Activated T-helper 1 cell treated with anti-CD3 and anti-CD28 coated beads, Interleukin-12 subunit alpha, Interleukin-12 subunit beta, Interleukin-2, Interleukin-4 antibody, amounts not matched to agents 30 ng/mL and 10 ng/mL and 1 ng/mL, durations not matched to agents 14 hours and 24 hours and 36 hours (primary cell): ENCODE results near the gene IQGAP3. TPM values are rescaled to one million over a fixed set of nuclear protein-coding genes. Genes with fewer than 3 reads are reported as not detected.

Source experiments
- DNase-seq: peaks from one replicate; pipeline ENCODE4 v3.0.0; 2021; ENCODE audit warnings: low spot score
- H3K27ac Mint-ChIP-seq: one replicate; pipeline ENCODE4 v1.8.0; 2021; ENCODE audit warnings: mild to moderate bottlenecking, mixed read lengths
- H3K27me3 Mint-ChIP-seq: one replicate; pipeline ENCODE4 v1.8.0; 2022; ENCODE audit warnings: mild to moderate bottlenecking, moderate library complexity, mixed read lengths; ENCODE audit not compliant: insufficient read depth
- H3K36me3 Mint-ChIP-seq: one replicate; pipeline ENCODE4 v1.8.0; 2021; ENCODE audit warnings: low read depth, mixed read lengths
- H3K4me1 Mint-ChIP-seq: one replicate; pipeline ENCODE4 v1.8.0; 2021; ENCODE audit warnings: low read depth, mixed read lengths
- H3K4me3 Mint-ChIP-seq: one replicate; pipeline ENCODE4 v1.8.0; 2021; ENCODE audit warnings: mild to moderate bottlenecking, moderate library complexity, mixed read lengths
- H3K9me3 Mint-ChIP-seq: one replicate; pipeline ENCODE4 v1.8.0; 2021; ENCODE audit warnings: mixed read lengths
- intact Hi-C: fragments of 100-400 bp; cut with micrococcal nuclease; formaldehyde crosslinking; loops from one replicate; pipeline ENCODE4 v1.15.1; 2024
- total RNA-seq: library from RNA; stranded (reverse); gene quantifications from 2 replicates; pipeline ENCODE4 v1.2.3, GENCODE V29; 2022

Gene IQGAP3
- total RNA-seq, 1 donor from 2014 or later: 11.2 TPM

GRCh38 chr1:156482276-156482675 is 90.1 kb downstream of the IQGAP3 start:
- Mint-ChIP-seq H3K36me3 (peaks cover 40% of the 10 kb centered on the region), H3K4me1 (peaks cover 50% of the 10 kb centered on the region), H3K27ac (no peak overlapping the region), H3K27me3 (no peaks in the 10 kb centered on the region), H3K4me3 (no peak overlapping the region), H3K9me3 (no peaks in the 10 kb centered on the region)
- no peak for DNase-seq
- intact Hi-C loops: no loop called here

- no peak for DNase-seq
- H3K4me3 Mint-ChIP-seq: peak overlapping the region; percentile 31
- H3K36me3 Mint-ChIP-seq: peaks cover 42% of the 10 kb centered on the region
- no peaks in the 10 kb centered on the region for H3K27me3 Mint-ChIP-seq
- intact Hi-C loops: loop anchor here (1.0 to 2.0 kb wide), 3 partner anchors 8 to 119 kb away; partner anchors contain the start of gene GPATCH4
- H3K9me3 Mint-ChIP-seq: no peaks in the 10 kb centered on the region
- peaks cover 50% of the 10 kb centered on the region for H3K4me1 Mint-ChIP-seq
- peak overlapping the region; percentile 54 for H3K27ac Mint-ChIP-seq
Measured at GRCh38 chr1:156481527-156481926, 90.8 kb downstream of the IQGAP3 start.

GRCh38 chr1:156480411-156481192 is 91.8 kb downstream of the IQGAP3 start:
- intact Hi-C loops: loop anchor here (1.0 to 2.0 kb wide), 6 partner anchors 9 to 129 kb away; partner anchors contain the start of genes GPATCH4 and MEF2D
- H3K27me3 Mint-ChIP-seq: no peaks in the 10 kb centered on the region
- H3K4me1 Mint-ChIP-seq: peaks cover 53% of the 10 kb centered on the region
- peak; percentile 63 for DNase-seq
- H3K27ac Mint-ChIP-seq: peak overlapping the region; percentile 78
- H3K9me3 Mint-ChIP-seq: no peaks in the 10 kb centered on the region
- peaks cover 46% of the 10 kb centered on the region for H3K36me3 Mint-ChIP-seq
- peak overlapping the region; percentile 17 for H3K4me3 Mint-ChIP-seq

GRCh38 chr1:156480016-156480370 is 92.4 kb downstream of the IQGAP3 start:
- Mint-ChIP-seq H3K9me3 (no peaks in the 10 kb centered on the region), H3K4me1 (peaks cover 53% of the 10 kb centered on the region), H3K27me3 (no peaks in the 10 kb centered on the region), H3K27ac (peak overlapping the region; percentile 40), H3K36me3 (peaks cover 46% of the 10 kb centered on the region), H3K4me3 (no peak overlapping the region)
- DNase-seq: no peak
- intact Hi-C loops: loop anchor here (1.0 to 2.0 kb wide), 5 partner anchors 20 to 129 kb away; partner anchors contain the start of genes GPATCH4 and MEF2D

DNA sequence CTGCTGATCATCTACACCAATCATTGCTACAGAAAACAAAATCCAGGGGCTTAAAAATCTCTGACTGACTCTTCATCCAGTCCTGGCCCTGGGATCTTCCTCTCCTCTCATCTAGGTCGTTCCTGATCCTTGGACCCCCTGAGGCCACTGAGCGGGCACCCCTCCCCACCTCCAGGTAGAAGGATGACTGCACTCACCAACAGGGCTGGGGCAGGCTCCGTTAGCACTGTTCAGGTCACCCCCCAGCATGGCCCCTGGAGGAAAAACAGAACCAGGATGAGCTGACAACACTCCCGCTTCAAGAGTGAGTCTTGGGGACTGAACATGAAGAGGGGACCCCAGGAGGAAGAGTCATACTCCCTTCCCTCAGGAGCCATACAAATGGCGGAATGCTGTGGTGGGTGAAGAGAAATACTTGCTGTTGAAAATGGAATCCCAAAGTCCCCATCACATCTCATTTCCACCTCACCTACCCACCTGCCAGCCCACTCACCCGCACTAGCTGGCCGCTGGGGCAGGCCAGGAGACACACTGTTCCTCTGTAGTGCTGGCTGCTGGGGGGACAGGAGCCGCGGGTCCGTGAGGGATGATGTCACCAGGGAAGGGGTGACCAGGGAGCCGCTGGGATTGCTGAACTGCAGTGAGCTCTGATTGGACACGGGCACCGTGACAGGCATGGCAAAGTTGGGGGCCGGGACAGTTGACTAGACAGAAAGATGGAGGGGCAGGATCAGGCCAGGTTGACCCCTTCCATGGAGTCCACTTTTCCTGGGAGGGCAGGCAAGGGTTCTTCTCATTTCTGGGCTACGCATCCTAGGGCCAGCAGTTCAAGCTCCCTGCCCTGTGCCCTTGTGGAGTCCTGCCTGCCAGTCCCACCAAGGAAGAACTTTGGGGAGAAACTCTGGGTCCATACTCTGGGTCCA is 93.0 kb downstream of the IQGAP3 start:
- no peaks in the 10 kb centered on the region for H3K27me3 Mint-ChIP-seq
- H3K9me3 Mint-ChIP-seq: no peaks in the 10 kb centered on the region
- DNase-seq: no peak
- peaks cover 53% of the 10 kb centered on the region for H3K4me1 Mint-ChIP-seq
- H3K4me3 Mint-ChIP-seq: no peak overlapping the region
- H3K36me3 Mint-ChIP-seq: peaks cover 48% of the 10 kb centered on the region
- no peak overlapping the region for H3K27ac Mint-ChIP-seq
- intact Hi-C loops: loop anchor here (1.0 to 2.0 kb wide), 5 partner anchors 21 to 130 kb away; partner anchors contain the start of genes GPATCH4 and MEF2D

DNA sequence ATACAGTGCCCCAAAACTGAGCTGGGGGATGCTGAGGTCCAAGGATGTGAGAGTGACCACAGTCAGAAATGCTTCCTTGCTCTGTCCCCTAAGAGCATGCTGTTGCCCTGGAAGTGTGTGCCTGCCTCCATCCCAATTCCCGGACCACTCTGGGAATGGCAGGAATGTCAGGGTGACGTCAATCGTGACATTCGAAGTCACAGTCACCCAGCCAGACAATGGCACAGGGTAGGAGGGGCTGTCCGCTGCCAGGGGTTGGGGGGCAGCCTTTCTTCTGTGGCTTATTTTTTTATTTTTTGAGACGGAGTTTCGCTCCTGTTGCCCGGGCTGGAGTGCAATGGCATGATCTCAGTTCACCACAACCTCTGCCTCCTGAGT is 94.1 kb downstream of the IQGAP3 start:
- Mint-ChIP-seq H3K4me3 (no peak overlapping the region), H3K36me3 (peaks cover 56% of the 10 kb centered on the region), H3K9me3 (no peaks in the 10 kb centered on the region), H3K27me3 (no peaks in the 10 kb centered on the region), H3K4me1 (peaks cover 53% of the 10 kb centered on the region), H3K27ac (peak overlapping the region; percentile 47)
- no peak for DNase-seq
- intact Hi-C loops: no loop called here

DNA sequence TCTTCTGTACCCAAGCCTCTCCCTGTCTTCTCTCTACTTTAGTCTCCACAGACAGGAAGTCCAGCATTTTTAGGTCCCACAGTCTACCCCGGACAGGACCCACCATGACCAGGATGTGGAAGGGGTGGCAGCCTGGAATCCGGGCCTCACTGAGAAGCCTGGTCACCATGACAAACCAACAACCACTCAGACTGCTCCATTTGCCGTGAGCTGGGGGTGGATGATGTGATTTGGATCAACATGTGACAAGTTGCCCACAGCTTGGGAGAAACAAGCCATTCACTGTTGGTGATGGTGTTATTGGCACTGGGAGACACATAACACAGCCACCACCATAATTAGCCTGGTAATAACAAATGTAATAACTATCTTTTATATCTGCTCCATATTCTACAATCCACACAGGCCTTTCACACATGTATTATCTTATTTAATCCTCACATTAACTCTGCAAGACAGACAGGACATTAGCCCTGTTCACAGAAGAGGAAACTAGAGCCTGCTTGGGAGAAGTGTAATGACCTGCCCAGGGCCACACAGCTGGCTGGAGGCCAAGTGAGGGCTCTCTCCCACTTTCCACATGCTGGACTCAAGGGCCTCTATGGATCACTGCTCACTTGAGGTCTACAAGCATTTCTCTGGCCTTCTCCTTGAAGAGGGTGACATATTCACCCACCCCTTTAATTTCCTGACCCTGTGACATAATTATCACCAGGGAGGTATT is 94.7 kb downstream of the IQGAP3 start:
- Mint-ChIP-seq H3K27me3 (no peaks in the 10 kb centered on the region), H3K4me3 (peak overlapping the region; percentile 15), H3K4me1 (peaks cover 48% of the 10 kb centered on the region), H3K9me3 (no peaks in the 10 kb centered on the region), H3K36me3 (peaks cover 58% of the 10 kb centered on the region), H3K27ac (peak overlapping the region; percentile 47)
- DNase-seq: no peak
- intact Hi-C loops: no loop called here

DNA sequence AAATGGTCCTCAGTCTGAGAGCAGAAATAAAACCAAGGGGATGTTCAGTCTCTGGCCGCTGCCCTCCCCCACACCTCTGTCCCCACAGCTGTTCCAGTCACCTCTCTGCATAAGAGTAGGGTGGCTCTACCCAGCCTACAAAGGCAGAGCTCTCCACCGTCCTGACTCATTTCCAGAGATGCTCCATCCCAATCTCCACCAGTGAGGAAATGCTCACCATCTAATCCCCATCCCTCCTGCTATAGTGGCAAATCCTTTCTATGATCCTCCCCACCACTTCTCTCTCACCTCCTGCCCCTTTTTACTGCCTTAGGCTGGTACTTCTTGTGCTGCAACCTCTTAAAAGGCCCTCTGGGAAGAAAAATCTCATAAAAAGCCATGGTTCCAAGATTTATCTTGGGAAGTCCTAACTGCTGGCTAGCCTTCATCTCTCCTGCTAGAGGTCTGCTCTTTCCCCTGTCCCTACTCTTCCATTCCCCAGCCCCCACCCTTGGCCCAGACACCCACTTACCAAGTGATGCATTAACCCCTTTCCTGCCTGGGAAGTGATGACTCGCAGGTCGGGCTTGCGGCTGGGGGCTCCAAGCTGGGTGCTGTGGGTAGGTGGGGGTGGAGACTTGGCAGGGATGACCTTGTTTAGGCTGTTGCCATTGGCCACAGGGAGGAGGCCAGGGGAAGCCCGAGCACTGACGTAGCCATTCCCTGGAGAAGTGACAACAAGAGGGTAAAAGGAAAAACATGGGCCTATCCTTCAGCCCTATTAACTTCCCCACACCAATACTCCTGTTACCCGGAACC is 95.7 kb downstream of the IQGAP3 start:
- H3K27ac Mint-ChIP-seq: peak overlapping the region; percentile 13
- intact Hi-C loops: no loop called here

GRCh38 chr1:156475568-156476500 is 96.5 kb downstream of the IQGAP3 start:
- no peaks in the 10 kb centered on the region for H3K27me3 Mint-ChIP-seq
- DNase-seq: no peak
- no peak overlapping the region for H3K4me3 Mint-ChIP-seq
- H3K27ac Mint-ChIP-seq: no peak overlapping the region
- peaks cover 29% of the 10 kb centered on the region for H3K4me1 Mint-ChIP-seq
- no peaks in the 10 kb centered on the region for H3K9me3 Mint-ChIP-seq
- H3K36me3 Mint-ChIP-seq: peaks cover 48% of the 10 kb centered on the region
- intact Hi-C loops: no loop called here

More for the DNA sequence above, 95.7 kb downstream of the IQGAP3 start:
- H3K4me3 Mint-ChIP-seq: no peak overlapping the region
- DNase-seq: no peak
- H3K27me3 Mint-ChIP-seq: no peaks in the 10 kb centered on the region
- H3K4me1 Mint-ChIP-seq: peaks cover 38% of the 10 kb centered on the region
- peaks cover 51% of the 10 kb centered on the region for H3K36me3 Mint-ChIP-seq
- no peaks in the 10 kb centered on the region for H3K9me3 Mint-ChIP-seq
